Esophagus squamous epithelium (tissue), 5 donors: ENCODE data around the gene RTTN. TPM values are rescaled to one million over a fixed set of nuclear protein-coding genes. Genes with fewer than 3 reads are reported as not detected.

Experiments
- DNase-seq: peaks from one replicate; lab custom pipeline; 2025; lab: John Stamatoyannopoulos, UW
- H3K27ac ChIP-seq, 4 donors: fragments of 200-600 bp; sonication (generic); one replicate each; pipeline ENCODE4 v1.5.1; 2016 to 2019; ENCODE audit warnings: mild to moderate bottlenecking in 1 of 4
- H3K27me3 ChIP-seq, 4 donors: fragments of 200-600 bp; sonication (generic); 1 replicate in 3 of 4; 2 replicates in 1 of 4; pipeline versions ENCODE4 v1.5.1 to v1.6.0; 2017 to 2021; ENCODE audit warnings: antibody characterized with exemption in 1 of 4
- H3K36me3 ChIP-seq, 3 donors: fragments of 200-600 bp; sonication (generic); one replicate each; pipeline ENCODE4 v1.5.1; 2016 to 2019
- H3K4me1 ChIP-seq, 3 donors: fragments of 200-600 bp; sonication (generic); one replicate each; pipeline ENCODE4 v1.5.1; 2017 to 2019
- H3K4me3 ChIP-seq, 4 donors: fragments of 200-600 bp; sonication (generic); 1 replicate in 3 of 4; 2 replicates in 1 of 4; pipeline ENCODE4 v1.5.1; 2016 to 2019; ENCODE audit warnings: mild to moderate bottlenecking in 2 of 4, moderate library complexity in 1 of 4
- H3K9me3 ChIP-seq, 3 donors: fragments of 200-600 bp; sonication (generic); one replicate each; pipeline ENCODE4 v1.5.1; 2016 to 2019
- POLR2A ChIP-seq, 4 donors: fragments of 450-650 bp; IDR thresholded peaks; one replicate each; pipeline ENCODE4 v1.6.1; 2017; ENCODE audit warnings: antibody characterized with exemption in 4 of 4, mild to moderate bottlenecking in 4 of 4, moderate library complexity in 3 of 4
- WGBS, 2 donors: methylation state at CpG; one replicate each; pipeline ENCODE4 v1.1.5; 2018; 5-methylcytosine and 5-hydroxymethylcytosine counted together
- intact Hi-C: fragments of 100-400 bp; cut with DNase I; formaldehyde crosslinking; loops from one replicate; pipeline ENCODE4 v1.15.0; 2022
- total RNA-seq, 4 donors: library from RNA; depleted of rRNA; stranded (reverse); fragments of >200 nt; gene quantifications; one replicate each; pipeline ENCODE4 v1.1.0, GENCODE V29; 2016
- TF ChIP-seq, protein P1 (sequence below), 6 experiments: fragments of 450-650 bp in 4 of 6; fragments of 200-600 bp in 2 of 6; sonication (generic) in 2 of 6; IDR thresholded peaks; one replicate each; pipeline ENCODE4 v1.5.1; 2016 to 2019; ENCODE audit warnings: antibody characterized with exemption in 6 of 6, mild to moderate bottlenecking in 4 of 6, moderate library complexity in 4 of 6
- donor health status: DM: yes; HTN: yes; CAD: no.

Gene RTTN
- total RNA-seq, 4 donors from 2014 or later = 4.1 to 14.4 (median 9.2) TPM

DNA sequence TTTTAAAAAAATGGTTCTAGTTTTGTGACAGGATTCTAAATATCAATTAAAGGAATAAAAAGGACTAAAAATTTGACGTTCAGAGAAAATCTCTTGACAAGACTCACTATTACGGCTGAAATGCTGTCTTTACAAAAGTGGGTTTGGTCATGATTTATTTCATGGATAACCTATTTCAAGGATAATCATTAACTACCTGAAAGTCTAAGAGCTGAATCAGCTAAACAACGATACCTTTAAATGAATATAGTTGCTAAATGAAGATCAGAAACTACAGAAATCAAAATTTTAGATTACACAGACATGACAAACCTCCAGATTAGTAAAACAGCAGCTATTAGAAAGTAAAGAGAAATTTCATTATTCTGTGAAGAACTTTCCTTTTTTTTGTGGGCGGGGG, 35.7 kb downstream of the RTTN start:
- Histone ChIP-seq H3K27ac (no peak overlapping the region), H3K4me1 (no peaks in the 10 kb centered on the region), H3K36me3 (no peaks in the 10 kb centered on the region), H3K9me3 (no peaks in the 10 kb centered on the region), H3K27me3 (no peaks in the 10 kb centered on the region), H3K4me3 (no peak overlapping the region)
- TF ChIP-seq, protein P1, sequence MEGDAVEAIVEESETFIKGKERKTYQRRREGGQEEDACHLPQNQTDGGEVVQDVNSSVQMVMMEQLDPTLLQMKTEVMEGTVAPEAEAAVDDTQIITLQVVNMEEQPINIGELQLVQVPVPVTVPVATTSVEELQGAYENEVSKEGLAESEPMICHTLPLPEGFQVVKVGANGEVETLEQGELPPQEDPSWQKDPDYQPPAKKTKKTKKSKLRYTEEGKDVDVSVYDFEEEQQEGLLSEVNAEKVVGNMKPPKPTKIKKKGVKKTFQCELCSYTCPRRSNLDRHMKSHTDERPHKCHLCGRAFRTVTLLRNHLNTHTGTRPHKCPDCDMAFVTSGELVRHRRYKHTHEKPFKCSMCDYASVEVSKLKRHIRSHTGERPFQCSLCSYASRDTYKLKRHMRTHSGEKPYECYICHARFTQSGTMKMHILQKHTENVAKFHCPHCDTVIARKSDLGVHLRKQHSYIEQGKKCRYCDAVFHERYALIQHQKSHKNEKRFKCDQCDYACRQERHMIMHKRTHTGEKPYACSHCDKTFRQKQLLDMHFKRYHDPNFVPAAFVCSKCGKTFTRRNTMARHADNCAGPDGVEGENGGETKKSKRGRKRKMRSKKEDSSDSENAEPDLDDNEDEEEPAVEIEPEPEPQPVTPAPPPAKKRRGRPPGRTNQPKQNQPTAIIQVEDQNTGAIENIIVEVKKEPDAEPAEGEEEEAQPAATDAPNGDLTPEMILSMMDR (IDR thresholded peaks at IDR 0.05) = no peak
- TF ChIP-seq POLR2A (IDR thresholded peaks at IDR 0.05) = no peak
- DNase-seq = no peak
- intact Hi-C loops = no loop called here
- WGBS, 2 donors = 91 to 93% methylated on average over 4 of the region's 4 CpGs

DNA sequence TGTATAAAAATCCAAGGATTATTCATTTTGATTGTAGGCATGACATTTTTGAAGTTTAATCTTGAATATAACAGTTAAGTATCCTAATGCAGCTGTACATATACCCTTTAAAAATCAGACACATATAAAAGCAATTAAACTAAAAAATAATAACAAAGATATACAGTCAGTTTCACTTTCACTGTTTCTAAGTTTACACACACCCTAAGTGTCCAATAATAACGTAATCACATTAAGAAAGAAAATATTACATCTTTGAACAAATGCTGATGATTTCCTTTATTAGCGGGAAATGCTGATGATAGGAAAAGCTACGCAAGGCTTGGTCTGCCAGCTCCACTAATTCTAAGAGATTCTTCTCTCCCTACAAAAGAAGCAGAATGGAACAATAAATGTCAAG, 38.8 kb downstream of the RTTN start:
- Histone ChIP-seq H3K27me3 (no peaks in the 10 kb centered on the region), H3K4me3 (no peak overlapping the region), H3K9me3 (no peaks in the 10 kb centered on the region), H3K4me1 (no peaks in the 10 kb centered on the region), H3K36me3 (peaks cover 0 to 10% (median 0%) of the 10 kb centered on the region in 3 donors), H3K27ac (no peak overlapping the region)
- TF ChIP-seq, protein P1 (IDR thresholded peaks at IDR 0.05) = no peak
- no peak for TF ChIP-seq POLR2A (IDR thresholded peaks at IDR 0.05)
- DNase-seq = no peak
- WGBS, 2 donors = 52 to 71% methylated on average over 3 of the region's 3 CpGs
- intact Hi-C loops = no loop called here

DNA sequence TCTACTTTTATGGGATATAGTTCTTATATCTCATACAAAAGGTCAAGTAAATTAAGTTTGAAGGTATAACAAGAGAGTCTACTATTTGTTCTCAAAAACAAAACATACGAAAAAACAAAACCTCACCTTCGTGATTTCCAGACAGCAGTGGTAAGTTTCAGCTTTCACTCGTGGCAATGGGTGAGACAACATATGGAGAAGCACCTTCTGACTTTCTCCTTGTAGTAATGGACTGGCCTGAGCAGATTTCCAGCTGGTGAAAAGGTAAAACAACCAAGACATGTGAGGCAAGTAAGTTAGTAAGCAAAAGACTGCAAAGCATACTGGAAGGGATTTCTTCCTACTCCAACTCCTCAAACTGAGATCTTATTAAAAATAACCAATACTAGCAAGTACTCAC, 39.6 kb downstream of the RTTN start:
- Histone ChIP-seq H3K4me1 (no peaks in the 10 kb centered on the region), H3K4me3 (no peak overlapping the region), H3K27ac (no peak overlapping the region), H3K27me3 (no peaks in the 10 kb centered on the region), H3K9me3 (no peaks in the 10 kb centered on the region), H3K36me3 (peaks cover 0 to 17% (median 0%) of the 10 kb centered on the region in 3 donors)
- intact Hi-C loops = no loop called here
- DNase-seq = no peak
- TF ChIP-seq, protein P1 (IDR thresholded peaks at IDR 0.05) = no peak
- no peak for TF ChIP-seq POLR2A (IDR thresholded peaks at IDR 0.05)
- 66 to 79% methylated on average over 3 of the region's 3 CpGs for WGBS, 2 donors

DNA sequence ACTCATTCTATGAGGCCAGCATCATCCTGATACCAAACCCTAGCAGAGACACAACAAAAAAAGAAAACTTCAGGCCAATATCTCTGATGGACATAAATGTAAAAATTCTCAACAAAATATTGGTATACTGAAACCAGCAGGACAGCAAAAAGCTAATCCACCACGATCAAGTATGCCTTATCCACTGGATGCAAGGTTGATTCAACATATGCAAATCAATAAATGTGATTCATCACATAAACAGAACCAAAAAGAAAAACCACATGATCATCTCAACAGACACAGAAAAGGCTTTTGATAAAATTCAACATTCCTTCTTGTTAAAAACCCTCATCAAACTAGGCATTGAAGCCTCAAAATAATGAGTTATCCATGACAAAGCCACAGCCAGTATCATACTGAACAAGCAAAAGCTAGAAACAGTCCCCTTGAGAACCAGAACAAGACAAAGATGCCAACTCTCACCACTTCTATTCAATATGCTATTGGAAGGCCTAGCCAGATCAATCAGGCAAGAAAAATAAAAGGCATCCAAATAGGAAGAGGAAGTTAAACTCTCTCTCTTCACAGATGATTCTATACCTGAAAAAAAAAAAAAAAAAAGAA, 45.3 kb downstream of the RTTN start:
- 70 to 73% methylated on average over 1 of the region's 1 CpG for WGBS, 2 donors
- intact Hi-C loops = no loop called here
- Histone ChIP-seq H3K27ac (no peak overlapping the region), H3K4me3 (no peak overlapping the region), H3K36me3 (peaks cover 0 to 50% (median 0%) of the 10 kb centered on the region in 3 donors), H3K9me3 (no peaks in the 10 kb centered on the region), H3K27me3 (no peaks in the 10 kb centered on the region), H3K4me1 (no peaks in the 10 kb centered on the region)
- TF ChIP-seq, protein P1 (IDR thresholded peaks at IDR 0.05) = no peak
- no peak for TF ChIP-seq POLR2A (IDR thresholded peaks at IDR 0.05)
- no peak for DNase-seq

DNA sequence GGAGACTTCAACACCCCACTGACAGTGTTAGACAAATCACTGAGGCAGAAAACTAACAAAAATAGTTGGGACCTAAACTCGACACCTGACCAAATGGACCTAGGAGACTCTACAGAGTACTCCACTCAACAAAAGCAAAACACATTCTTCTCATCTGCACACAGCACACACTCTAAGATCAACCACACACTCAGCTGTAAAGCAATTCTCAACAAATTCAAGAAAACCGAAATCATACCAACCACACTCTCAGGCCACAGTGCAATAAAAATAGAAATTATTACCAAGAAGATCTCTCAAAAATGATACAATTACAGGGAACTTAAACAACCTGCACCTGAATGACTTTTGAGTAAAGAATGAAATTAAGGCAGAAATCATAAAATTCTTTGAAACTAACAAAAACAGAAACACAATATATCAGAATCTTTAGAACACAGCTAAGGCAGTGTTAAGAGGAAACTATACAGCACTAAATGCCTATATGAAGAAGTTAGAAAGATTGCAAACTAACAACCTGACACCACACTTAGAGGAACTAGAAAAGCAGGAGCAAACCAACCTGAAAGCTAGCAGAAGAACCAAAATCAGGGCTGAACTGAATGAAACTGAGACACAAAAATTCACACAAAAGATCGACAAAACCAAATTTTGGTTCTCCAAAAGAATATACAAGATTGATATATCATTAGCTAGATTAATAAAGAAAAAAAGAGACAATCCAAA, 46.3 kb downstream of the RTTN start:
- Histone ChIP-seq H3K9me3 (no peaks in the 10 kb centered on the region), H3K4me3 (no peak overlapping the region), H3K4me1 (no peaks in the 10 kb centered on the region), H3K27ac (no peak overlapping the region), H3K36me3 (peaks cover 0 to 50% (median 0%) of the 10 kb centered on the region in 3 donors), H3K27me3 (no peaks in the 10 kb centered on the region)
- TF ChIP-seq, protein P1 (IDR thresholded peaks at IDR 0.05) = no peak
- WGBS, 2 donors = 91 to 97% methylated on average over 3 of the region's 3 CpGs
- intact Hi-C loops = no loop called here
- no peak for DNase-seq
